Measurements from ENCODE around the gene MBD6.
A peak's percentile ranks its signal among the peaks of the same experiment; 100 is the strongest.

MBD6 gene

DNA sequence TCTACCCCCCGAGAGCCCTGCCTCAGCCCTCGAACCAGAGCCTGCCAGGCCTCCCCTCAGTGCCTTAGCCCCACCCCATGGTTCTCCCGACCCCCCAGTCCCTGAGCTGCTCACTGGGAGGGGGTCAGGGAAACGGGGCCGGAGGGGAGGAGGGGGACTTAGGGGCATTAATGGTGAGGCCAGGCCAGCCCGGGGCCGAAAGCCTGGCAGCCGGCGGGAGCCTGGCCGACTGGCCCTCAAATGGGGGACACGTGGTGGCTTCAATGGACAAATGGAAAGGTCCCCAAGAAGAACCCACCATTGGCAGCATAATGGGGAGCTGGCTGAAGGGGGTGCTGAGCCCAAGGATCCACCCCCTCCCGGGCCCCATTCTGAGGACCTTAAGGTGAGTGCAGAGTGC is 5.6 kb downstream of the MBD6 start:
- no peak for DNase-seq (ENCODE audit: low read depth in 2 of 2)

DNA sequence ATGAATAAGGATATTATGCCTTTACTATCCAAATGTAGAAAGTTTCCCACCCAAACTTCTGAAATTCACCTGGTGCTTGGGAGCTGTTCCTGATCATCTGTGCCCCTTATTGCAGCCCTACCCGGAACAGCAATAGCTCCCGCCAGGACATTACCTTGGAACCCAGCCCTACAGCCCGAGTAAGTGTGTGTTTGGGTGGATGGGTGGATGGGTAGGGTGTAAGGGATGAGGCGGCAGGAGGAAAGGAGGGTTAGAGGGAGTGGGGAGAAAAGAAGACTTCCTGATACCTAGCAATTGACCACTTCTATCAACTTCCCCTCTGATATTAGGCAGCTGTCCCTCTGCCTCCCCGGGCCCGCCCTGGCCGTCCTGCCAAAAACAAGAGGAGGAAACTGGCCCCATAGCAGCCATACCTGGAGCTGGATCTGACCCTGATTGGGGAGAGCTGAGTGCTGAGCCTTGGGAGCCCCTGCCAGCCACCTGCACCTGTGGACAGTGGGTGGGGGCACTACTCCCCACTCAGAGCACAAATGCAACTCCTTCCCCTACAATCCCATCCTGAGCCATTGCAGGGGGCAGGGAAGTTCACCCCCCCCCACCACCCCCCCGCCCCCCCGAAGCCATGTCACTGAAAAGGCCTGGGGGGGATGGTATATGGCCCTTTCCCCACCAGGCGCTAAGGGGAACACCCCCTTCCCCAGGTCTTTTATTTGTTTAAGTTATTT is 6.4 kb downstream of the MBD6 start:
- no peak for DNase-seq (ENCODE audit: low read depth in 2 of 2)

DNA sequence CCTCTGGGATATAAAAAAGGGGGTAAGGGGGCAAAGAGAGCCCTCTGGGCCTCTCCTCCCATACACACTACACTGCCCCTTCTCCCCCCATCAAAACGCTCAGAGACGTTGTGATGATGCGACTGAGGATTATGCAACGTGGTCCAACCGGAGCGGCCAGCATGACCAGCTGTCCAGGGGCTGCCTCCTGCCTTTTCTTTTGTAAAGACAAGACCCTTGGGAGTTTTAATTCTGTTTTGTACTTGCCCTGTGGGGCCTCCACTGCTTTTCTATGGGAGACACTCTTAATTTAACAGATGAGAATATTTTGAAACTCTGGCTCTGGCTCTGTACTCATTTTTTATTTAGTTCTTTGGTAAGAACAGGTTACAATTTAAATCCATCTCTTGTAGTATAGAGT is 7.2 kb downstream of the MBD6 start:
- DNase-seq (ENCODE audit: low read depth in 2 of 2) = no peak

DNA sequence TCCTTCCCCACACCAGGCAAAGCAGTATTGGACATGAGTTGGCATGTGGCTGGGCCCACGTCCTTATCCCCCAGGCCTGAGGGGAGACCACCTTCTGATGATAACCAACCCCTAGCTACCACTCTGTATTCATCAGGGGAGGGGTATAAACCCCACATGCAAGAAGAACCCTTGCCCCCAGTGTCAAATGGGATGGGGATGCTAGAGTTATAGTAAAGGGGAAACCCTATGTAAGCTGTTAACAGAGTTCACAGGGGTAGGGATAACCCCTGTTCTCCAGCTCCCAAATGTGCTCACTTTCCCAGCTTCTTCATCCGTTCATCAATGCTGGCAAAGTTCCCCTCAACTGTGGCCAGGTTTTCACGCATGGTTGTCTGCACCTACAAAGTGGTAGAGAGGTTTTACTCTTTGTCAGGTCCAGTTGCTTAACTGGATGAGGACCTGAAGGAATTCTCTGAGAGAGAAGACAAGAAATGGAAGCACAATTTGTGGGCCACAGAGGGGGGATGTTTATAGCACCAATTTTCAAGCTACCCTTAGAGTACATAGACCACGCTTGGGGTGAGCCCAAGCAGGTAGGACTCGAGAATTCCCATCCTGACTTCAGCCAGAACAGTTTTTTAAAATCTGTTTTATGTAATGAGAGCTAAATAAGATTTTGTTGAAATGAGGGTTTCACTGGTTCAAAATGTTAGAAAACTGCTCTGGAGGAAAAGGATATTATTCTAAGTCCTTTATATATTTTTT is 7.9 kb downstream of the MBD6 start:
- no peak for DNase-seq (ENCODE audit: low read depth in 2 of 2)

DNA sequence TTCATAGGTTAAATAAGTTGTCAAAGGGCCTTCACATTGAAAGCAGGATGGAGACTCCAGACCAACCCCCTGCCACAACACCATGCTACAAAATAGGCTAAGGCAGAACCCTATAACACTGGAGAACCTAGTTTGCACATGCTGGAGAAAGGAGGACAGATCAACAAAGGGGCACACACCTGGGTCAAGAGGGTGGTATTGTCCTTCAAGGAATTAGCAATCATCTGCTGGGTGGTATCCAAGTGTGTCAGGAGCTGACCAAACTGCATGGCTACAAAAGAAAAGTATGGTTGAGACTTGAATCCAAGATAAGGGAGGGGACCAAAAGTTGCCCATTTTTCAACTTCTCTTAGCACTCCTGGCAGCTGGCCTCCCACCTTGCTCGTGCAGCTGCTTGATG is 9.2 kb downstream of the MBD6 start:
- DNase-seq (ENCODE audit: low read depth in 2 of 2) = no peak

DNA sequence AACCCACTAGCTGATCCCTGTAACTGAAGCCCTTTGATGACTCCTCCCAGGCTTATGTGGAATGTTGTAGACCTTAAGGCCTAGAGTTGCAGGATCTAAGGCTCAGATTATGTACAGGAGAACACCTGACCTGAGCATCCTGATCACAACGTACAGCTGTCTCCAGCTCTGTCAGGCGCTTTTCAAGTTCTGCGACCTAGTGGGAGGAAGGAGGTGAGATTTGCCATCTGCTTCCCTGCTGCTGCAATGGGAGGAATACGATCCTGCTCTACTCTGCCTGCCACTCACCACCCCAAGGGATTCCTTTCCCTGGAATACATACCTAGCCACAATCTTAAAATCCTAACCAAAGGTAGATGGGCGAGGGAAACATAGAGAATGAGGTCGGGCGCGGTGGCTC is 10.5 kb downstream of the MBD6 start:
- DNase-seq (ENCODE audit: low read depth in 2 of 2) = no peak

DNA sequence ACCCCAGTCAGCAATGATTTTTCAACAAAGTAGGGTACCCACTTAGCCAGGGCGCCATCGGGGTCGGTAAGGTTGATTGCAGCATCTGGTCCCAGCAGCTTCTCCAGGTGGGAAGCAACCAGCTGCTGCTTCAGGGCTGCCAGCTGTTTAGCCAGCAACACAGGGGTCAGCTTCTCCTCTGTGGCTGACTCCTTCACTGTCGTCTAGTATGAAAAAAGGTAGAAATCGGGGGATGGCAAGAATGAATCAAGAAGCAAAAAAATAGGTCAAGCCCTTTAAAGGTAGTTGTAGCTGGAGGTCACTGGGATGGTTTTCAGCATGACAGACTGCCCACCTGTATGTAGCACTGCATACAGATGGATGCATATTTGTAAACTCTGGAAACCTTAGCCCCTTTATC is 11.6 kb downstream of the MBD6 start:
- no peak for DNase-seq (ENCODE audit: low read depth in 2 of 2)

DNA sequence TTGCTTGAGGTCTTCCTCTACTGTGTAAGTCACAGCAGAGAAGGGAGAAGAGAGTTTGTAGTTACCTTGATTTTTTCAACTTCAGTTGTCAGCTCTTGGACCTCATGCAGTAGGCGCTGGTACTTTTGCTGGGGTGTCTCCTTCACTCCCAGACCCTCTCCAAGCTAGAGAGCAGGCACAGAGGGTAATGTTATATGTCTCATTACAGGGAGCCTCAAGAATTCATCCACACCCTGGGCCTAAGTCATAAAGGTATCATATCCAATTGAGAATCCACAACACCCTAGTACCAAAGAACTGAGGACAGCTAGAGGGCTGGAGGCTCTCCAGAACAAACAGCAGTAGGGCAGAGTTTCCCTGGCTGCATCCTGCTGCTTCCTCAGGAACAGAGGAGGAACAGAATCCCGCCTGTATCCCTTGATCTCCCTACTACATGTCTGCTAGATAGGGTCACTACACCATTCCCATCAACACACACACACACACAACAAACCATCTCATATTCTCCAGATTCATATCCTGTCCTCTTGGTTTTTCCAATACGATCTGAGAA is 12.4 kb downstream of the MBD6 start:
- no peak for DNase-seq (ENCODE audit: low read depth in 2 of 2)

DNA sequence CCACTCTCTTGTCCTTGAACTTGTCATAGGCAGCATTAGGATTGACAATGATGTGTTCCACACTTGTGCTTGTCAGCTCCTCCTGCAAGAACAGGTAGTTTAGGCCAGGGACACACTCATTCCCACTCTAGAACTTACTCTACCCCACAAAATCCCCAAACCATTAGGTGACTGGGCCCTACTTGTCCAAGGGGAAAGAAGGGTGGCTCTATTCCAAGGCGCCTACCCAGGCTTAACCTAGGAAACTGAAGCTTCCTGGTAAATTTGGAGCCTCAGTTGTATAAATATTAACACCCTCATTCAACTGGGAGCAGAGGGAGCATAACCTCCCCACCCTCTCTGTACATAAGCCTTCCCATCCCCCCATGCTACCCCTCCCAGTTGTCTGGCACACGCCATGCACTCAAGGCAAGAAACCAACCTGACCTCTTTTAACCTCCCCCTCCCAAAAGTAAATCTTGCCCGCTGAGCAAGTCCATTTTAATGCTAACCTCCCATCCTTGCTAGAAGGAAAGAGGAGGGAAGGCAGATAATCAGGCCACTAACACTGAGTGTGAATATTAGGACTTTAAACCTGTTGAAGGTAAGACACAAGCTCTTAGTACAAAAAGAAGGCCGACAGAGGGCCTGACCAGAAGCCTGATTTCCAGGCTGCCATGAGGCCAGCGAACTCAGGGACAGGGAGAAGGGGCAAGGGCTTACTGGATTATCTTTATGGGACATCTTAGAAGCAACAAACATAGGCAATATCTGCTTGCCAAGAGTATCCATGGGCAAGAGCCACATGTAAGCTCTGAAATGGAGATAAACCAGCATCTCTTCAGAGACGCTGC is 13.4 kb downstream of the MBD6 start:
- DNase-seq (ENCODE audit: low read depth in 2 of 2) = no peak

DNA sequence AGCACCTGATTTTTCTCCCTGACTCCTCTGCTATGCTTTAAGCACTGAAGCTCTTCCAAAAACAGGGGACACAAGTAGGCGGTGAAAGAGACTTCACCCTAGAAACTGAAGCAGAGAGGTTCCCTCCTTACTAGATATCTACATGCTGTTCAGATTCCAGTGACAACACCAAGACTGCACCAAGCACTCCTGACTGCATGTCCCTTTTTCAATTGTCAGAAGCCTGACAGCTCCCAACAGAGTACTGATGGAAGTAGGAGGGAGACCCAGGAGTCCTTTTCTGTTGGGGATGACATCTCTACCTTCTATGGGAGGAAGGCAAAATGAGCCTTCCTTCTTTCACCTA is 13.9 kb downstream of the MBD6 start:
- DNase-seq (ENCODE audit: low read depth in 2 of 2) = no peak

DNA sequence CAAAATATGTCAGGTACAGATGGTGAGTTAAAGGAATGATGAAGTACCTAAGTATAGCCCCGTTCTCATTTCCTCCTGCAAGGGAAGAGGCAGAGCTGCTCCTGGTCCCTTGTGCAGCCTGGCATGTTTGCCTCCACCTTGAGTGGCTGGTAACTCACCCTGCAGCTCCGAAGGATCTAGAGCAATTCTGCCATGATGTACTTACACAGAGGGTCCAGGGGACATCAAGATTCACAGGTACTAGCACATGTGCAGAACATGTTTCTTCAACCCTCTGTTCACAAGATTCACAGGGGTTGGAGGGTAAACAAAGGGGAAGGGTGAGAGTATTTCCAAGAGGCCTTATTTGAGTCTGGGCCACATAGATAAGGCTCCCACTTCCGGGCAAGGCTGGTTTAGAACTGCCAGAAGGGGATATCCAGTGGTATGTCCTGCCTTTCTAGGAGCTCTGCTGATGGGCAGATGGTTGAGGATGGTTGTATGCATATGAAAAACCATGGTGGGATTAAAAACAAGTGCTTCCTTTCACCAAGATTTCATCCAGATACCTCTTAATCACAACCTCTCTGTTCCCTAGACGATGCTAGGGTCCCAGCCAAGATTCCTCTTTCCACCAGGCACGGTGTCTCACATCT is 16.6 kb downstream of the MBD6 start:
- DNase-seq (ENCODE audit: low read depth in 2 of 2) = no peak

DNA sequence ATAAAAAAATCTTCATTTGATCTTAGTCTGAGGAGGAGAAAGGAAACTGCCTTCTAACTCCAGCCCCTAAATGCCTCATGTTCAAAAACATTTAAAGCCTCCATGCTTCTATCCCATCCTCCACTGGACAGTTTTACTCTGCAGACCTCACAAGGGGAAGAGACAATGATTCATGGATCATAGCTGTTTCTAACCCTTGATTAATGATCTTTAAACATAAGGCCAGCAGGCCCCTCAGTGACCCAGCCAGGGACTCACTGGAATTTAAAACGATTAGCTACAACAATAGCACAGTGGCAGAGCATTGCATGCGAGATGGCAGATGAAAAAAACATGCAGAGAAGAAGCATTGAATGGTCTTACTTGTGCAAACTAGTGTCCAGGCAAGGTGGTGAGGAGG is 18.4 kb downstream of the MBD6 start:
- no peak for DNase-seq (ENCODE audit: low read depth in 2 of 2)

DNA sequence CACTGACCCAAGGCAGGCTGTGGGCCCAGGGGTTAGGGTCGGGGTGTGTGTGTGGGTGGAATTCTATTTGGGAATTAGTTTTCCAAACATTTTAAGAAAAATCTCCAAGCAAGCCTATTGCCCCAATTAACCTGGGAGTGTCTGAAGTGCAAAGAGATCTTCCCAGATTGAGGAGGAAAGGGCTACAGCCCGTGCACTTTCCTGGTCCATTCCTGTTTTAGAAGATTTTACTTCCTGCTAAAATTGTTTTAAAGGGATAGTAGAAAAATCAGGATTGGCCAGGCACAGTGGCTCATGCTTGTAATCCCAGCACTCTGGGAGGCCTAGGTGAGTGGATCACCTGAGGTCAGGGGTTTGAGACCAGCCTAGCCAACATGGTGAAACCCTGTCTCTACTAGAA is 19.1 kb downstream of the MBD6 start:
- no peak for DNase-seq (ENCODE audit: low read depth in 2 of 2)

DNA sequence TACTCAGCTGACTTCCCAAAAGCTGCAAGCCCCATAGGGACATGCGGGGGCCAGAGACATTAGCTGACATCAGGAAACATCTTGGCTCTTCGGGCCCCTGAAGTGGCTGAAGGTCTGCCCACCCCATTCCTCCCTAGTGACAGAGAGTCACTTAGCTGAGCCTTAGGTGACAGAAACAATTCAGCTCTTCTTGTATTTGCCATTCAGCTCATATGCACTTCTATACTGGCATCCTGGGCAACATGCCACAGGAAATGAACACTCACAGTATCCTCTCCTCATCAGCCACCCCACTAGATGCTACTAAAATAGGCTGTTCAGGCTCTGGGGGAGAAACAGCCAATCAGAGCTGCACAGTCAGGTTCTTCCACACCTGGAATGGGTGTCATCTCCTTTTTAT is 21.0 kb downstream of the MBD6 start:
- no peak for DNase-seq (ENCODE audit: low read depth in 2 of 2)

DNA sequence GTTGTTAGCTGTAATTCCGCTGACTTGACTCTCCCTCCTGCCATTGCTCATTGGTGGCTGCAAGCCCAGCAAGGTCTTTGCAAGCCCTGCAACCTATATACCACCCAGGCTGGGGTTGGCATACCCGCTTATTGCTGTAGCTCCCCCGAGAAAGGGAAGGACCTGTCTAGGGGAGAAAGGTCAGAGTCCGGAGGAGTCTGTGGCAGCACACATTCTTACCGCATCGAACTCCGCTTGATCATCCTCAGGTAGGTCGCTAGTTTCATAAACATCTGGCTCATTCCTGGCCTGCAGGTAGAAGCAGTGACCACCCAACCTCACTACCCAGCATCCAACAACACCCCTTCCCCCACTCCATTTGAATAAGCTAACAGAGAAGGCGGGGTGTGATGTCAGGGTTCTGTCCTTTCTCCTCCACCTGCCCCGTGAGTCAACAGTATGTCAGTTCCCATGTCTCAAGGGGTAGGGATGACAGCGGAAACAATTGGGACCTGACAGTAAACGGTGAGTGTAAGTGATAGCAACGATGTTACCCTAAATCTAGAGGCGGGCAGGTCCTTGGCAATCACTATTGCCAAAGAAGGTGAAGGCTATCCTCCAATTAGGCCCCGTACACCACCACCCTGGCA is 23.3 kb downstream of the MBD6 start:
- no peak for DNase-seq (ENCODE audit: low read depth in 2 of 2)

DNA sequence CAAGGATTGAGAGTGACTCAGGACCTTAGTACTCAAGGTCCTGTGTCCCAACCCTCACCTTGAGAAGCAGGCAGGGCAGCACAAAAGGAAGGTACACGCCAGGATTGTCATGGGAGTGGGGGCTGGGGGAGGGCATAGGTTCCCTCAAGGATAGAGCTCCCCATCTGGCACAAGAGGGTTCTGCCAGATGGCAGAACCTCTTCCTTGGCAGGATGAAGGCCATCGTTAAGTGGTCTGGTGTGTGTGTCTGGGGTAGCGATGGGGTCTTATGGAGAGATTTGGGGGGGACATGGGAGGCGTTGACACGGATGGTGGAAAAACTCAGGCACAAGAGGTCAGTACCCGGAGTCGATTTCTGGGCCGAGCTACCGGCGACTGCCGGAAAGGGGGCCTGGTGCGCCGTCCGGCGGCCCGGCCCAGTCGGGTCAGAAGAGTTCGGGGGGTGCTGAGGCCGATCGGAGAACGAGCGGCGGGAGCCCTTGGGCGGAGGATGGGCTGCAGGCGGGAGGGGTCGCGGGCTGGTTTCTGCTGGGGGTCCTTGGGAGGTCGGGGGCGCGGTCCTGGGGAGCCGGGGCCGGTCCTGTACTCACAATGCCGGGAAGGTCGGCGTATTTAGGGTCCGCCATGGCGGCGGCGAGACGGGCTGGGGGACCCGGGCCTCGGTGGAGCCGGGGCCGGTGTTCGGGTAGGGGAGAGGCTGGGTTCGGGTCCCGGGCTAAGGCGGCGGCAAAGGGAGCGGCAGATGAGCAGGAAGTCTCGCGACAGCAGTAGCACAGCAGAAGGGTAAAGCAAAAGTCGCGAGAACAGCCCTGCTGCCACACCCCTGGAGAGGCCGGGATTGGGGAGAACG is 24.0 kb downstream of the MBD6 start, which contains the start of gene DCTN2:
DCTN2 (minus strand) TSS at position 755 of the 850 bp plus-strand sequence; CDS start at position 626, 129 bp downstream.
- peak; percentile 88 to 93 for DNase-seq (ENCODE audit: low read depth in 2 of 2)

DNA sequence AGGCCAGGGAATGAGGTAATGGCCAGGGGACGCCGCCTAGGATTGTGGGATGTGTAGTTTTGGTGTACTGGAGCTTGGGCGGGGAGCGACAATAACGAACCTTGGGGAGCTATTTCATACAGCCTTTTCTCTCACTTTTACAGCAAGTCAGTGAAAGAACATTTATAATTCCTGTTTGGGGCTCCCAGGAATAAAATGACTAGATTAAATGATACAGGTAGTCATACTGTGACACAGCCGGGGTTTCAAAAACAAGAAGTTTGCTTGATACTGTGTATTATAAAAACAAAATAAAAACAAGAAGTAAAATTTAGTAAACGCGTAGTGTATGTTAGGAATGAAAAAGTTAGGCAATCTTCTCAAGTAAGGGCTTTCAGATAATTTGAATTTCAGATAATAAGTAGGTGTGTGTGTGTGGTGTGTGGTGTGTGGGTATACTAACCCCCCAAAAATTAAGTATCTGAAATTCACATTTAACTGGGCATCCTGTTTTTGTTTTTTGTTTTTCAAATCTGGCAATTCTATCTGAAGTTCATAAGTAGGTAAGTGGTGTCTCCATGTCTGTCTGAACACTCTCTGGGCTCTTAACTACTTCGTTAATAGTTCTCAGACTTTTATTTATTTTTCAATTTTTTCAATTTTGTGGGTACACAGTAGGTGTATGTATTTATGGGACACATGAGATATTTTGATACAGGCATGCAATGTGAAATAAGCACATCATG is 24.8 kb downstream of the MBD6 start:
- DNase-seq (ENCODE audit: low read depth in 2 of 2) = no peak

DNA sequence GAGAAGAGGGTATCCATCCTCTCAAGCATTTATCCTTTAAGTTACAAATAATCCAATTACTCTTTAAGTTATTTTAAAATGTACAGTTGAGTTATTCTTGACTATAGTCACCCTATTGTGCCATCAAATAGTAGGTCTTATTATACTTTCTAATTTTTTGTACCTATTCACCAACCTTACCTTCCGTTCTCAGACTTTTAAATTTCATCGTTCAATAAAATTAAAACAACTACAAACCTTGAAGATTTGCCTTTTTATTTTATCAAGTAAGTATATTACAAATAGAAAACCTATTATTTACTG is 25.3 kb downstream of the MBD6 start:
- no peak for DNase-seq (ENCODE audit: low read depth in 2 of 2)

DNA sequence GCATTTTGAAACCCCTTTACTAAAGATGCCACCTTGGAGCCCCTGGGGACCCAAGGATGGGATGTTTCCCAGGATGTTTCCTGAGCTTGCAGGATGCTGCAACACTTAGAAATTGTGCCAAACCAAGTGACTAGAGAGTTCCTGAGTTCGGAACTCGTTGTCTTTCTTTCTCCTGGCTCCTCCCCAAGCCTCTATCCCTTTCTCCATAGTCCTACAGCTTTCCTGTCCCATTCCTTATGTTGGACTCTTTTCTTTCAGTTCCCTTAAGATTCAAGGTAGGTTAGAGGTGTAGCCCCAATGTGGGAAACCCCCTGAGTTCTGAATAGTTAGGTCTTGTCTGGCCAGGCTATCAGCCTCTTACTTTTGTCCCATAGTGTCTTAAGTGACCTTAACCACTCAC is 25.9 kb downstream of the MBD6 start:
- DNase-seq (ENCODE audit: low read depth in 2 of 2) = no peak

All from stimulated activated CD4-positive, alpha-beta T cell treated with anti-CD3 and anti-CD28 coated beads, Interleukin-4, amount 100 ng/mL, for 48 hours (primary cell).